ENCODE measurements around the gene PDZRN3.

The PDZRN3 gene

DNA sequence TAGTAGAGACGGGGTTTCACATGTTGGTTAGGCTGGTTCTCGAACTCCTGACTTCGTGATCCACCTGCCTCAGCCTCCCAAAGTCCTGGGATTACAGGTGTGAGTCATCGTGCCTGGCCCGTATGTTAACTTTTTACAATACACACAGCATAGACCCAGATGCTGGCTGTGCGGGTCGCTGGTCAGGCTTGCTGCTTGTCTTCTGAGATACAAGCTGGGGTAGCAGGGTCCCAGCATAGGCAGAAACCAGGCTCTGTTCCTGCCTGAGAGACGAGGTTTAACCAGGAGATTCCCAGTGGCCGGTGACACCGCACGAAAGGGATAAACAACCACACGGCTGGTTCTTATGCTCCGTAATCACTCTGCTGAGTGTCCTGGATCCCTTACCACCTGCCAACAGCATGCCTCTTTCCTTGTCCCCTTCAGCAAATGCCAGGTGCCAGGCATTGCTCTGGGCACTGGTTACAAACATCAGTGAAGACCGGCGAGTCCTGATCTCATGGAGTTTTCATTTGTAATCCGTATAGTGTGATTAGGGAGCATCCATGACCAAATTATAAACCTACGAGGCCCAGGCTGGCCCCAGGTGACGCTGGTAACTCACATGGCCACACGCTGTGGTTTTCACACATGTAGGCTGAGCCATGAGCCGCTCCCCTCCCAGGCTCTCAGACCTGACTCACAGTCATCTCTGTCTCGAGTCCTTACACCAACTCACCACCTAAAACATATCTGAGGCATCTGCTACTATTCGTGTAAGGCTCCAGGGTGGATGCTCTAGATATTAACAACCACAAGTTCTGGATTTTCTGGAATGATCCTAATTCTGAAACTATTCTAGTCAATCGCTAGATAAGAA lies 125.7 kb downstream of the PDZRN3 start:
- H3K27me3 ChIP-seq (ENCODE audit: insufficient read depth, poor library complexity, severe bottlenecking) = peaks cover 2% of the 10 kb centered on the region
- no peak for TF ChIP-seq REST (IDR thresholded peaks at IDR 0.05; ENCODE audit: insufficient replicate concordance, low read depth)
- no peak for TF ChIP-seq CTCF (IDR thresholded peaks at IDR 0.05; ENCODE audit: insufficient read depth, low read length)
- no peak for TF ChIP-seq SPI1 (IDR thresholded peaks at IDR 0.05; ENCODE audit: borderline replicate concordance, low read depth)
- TF ChIP-seq GABPA (IDR thresholded peaks at IDR 0.05; ENCODE audit: low read depth) = no peak
- no peak overlapping the region for H3K4me3 ChIP-seq (replicated peaks; ENCODE audit: insufficient read depth, low read length)
- DNase-seq (ENCODE audit: low read depth in 1 of 2, low spot score in 1 of 2) = no peak
- no peak overlapping the region for H3K27ac ChIP-seq (replicated peaks)

DNA sequence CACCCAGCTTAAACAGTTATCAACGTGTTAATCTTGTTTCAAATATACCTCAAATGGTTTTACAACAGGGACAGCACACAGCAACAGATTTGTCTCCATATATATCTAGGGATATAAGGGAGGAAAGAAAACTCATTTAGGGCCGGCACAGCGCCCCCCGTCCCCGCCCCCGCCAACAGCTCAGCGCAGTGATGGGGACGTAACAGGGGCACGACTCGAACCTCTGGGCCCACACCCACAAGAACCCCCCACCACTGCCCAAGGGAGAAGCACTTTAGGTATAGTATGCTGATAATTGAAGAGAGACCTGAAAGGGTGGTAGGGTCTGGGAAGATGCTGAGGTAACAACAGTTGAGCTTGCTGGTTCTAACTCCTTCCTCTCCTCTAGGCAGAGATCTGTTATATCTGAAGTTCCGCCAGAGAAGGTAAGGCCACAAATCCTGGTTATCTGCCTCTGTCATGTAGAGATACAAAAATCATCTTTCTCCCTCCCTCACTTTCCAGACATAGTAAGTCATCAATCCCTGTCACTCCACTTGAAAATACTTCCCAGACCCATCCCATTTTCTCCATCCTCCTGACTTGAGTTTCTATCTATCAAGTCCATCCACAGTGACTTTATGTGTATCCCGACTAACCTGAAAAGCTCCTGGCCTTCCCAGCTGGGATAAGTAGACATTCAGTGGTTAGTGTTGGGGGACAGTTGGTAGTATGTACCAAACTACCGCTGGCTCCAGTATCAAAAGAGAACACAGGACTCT lies 126.9 kb downstream of the PDZRN3 start:
- Histone ChIP-seq H3K4me3 (replicated peaks; ENCODE audit: insufficient read depth, low read length) (no peak overlapping the region), H3K27me3 (ENCODE audit: insufficient read depth, poor library complexity, severe bottlenecking) (peaks cover 2% of the 10 kb centered on the region), H3K27ac (replicated peaks) (no peak overlapping the region)
- no peak for DNase-seq (ENCODE audit: low read depth in 1 of 2, low spot score in 1 of 2)
- no peak for TF ChIP-seq CTCF (IDR thresholded peaks at IDR 0.05; ENCODE audit: insufficient read depth, low read length)
- no peak for TF ChIP-seq REST (IDR thresholded peaks at IDR 0.05; ENCODE audit: insufficient replicate concordance, low read depth)
- no peak for TF ChIP-seq POLR2AphosphoS5 (IDR thresholded peaks at IDR 0.05; ENCODE audit: low read depth)
- TF ChIP-seq GABPA (IDR thresholded peaks at IDR 0.05; ENCODE audit: low read depth) = no peak
- no peak for TF ChIP-seq SPI1 (IDR thresholded peaks at IDR 0.05; ENCODE audit: borderline replicate concordance, low read depth)

DNA sequence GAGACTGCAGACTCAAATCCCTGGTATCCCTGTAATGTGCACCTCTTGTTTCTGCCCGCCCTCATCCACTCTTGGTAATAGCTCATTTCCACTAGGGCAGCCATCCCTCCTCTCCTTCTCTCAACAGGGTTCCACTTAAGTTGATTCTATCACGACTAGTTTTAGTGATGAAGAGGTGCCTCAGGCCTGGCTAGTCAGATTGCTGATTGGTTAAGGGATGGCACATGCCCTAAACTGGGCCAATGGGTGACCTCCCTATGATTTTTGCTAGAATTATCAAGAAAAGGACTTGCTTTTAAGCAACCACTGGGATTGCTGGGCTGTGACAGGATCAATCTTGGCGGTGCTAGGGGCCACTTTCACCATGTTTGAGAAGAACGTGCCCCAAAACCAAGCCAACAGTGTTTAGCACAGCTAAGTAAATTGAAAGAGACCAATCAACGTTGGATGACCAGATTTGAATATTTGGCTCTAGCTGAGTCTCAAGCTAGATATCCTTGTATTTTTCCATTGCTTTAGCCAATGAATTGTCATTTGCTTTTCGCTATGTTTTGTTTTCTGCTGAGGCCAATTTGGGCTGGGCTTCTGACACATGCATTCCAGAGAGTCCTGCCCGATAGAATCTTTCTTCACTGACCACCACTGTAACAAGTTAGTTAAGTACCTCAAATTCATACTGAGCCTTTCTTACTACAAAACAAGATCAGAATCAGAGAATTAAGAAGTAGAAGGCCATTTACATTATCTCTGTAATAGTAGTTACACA lies 131.0 kb downstream of the PDZRN3 start:
- Histone ChIP-seq H3K4me3 (replicated peaks; ENCODE audit: insufficient read depth, low read length) (no peak overlapping the region), H3K27ac (replicated peaks) (no peak overlapping the region), H3K27me3 (ENCODE audit: insufficient read depth, poor library complexity, severe bottlenecking) (no peaks in the 10 kb centered on the region)
- TF ChIP-seq SPI1 (IDR thresholded peaks at IDR 0.05; ENCODE audit: borderline replicate concordance, low read depth) (no peak), CTCF (IDR thresholded peaks at IDR 0.05; ENCODE audit: insufficient read depth, low read length) (no peak), REST (IDR thresholded peaks at IDR 0.05; ENCODE audit: insufficient replicate concordance, low read depth) (no peak), GABPA (IDR thresholded peaks at IDR 0.05; ENCODE audit: low read depth) (no peak), POLR2AphosphoS5 (IDR thresholded peaks at IDR 0.05; ENCODE audit: low read depth) (no peak)
- no peak for DNase-seq (ENCODE audit: low read depth in 1 of 2, low spot score in 1 of 2)
